ENCODE data around the gene THOC7.

The THOC7 gene

GRCh38 chr3:63863150-63864007, at the start of gene THOC7, which contains the start of gene ATXN7:
Gene THOC7, minus strand, starts transcription at chr3:63863805. Its CDS starts 15 bp downstream, at chr3:63863790.
Gene ATXN7, plus strand, starts transcription at chr3:63863867. Its CDS starts 48,732 bp downstream, at chr3:63912599.
- DNase-seq (ENCODE audit: low read depth), result peak; percentile 32

- DNase-seq (ENCODE audit: low read depth), result peak; percentile 18
Measured at GRCh38 chr3:63912768-63913588, 49.4 kb upstream of the THOC7 start.

GRCh38 chr3:63911873-63912767, 48.5 kb upstream of the THOC7 start, which contains the start of gene SCAANT1:
Gene SCAANT1, minus strand, starts transcription at chr3:63912383.
- DNase-seq (ENCODE audit: low read depth), result peak; percentile 79

GRCh38 chr3:63911509-63911872, 47.9 kb upstream of the THOC7 start:
- DNase-seq (ENCODE audit: low read depth), result no peak

GRCh38 chr3:63910891-63911290, 47.3 kb upstream of the THOC7 start:
- no peak for DNase-seq (ENCODE audit: low read depth)

- DNase-seq (ENCODE audit: low read depth), result no peak
Measured at GRCh38 chr3:63910001-63910400, 46.4 kb upstream of the THOC7 start.

GRCh38 chr3:63909431-63909830, 45.8 kb upstream of the THOC7 start:
- no peak for DNase-seq (ENCODE audit: low read depth)

GRCh38 chr3:63908776-63909175, 45.2 kb upstream of the THOC7 start:
- DNase-seq (ENCODE audit: low read depth), result no peak

GRCh38 chr3:63908081-63908736, 44.6 kb upstream of the THOC7 start:
- no peak for DNase-seq (ENCODE audit: low read depth)

GRCh38 chr3:63905731-63906620, 42.4 kb upstream of the THOC7 start:
- DNase-seq (ENCODE audit: low read depth), result no peak

- no peak for DNase-seq (ENCODE audit: low read depth)
Measured at GRCh38 chr3:63900459-63900858, 36.9 kb upstream of the THOC7 start.

GRCh38 chr3:63900010-63900409, 36.4 kb upstream of the THOC7 start:
- DNase-seq (ENCODE audit: low read depth), result no peak

- no peak for DNase-seq (ENCODE audit: low read depth)
Measured at GRCh38 chr3:63896332-63897030, 32.9 kb upstream of the THOC7 start.

GRCh38 chr3:63895422-63896189, 32.0 kb upstream of the THOC7 start:
- no peak for DNase-seq (ENCODE audit: low read depth)

- DNase-seq (ENCODE audit: low read depth), result no peak
Measured at GRCh38 chr3:63892773-63893352, 29.3 kb upstream of the THOC7 start.

- DNase-seq (ENCODE audit: low read depth), result no peak
Measured at GRCh38 chr3:63891518-63891917, 27.9 kb upstream of the THOC7 start.

- no peak for DNase-seq (ENCODE audit: low read depth)
Measured at GRCh38 chr3:63886858-63887257, 23.3 kb upstream of the THOC7 start.

GRCh38 chr3:63880653-63881052, 17.0 kb upstream of the THOC7 start:
- DNase-seq (ENCODE audit: low read depth), result no peak

Measured in stimulated activated CD8-positive, alpha-beta memory T cell treated with anti-CD3 and anti-CD28 coated beads, Interleukin-12 subunit alpha, Interleukin-12 subunit beta, amount 100 ng/mL, for 1 hour (primary cell).